Stimulated activated CD8-positive, alpha-beta memory T cell treated with anti-CD3 and anti-CD28 coated beads, Interleukin-4, amount 100 ng/mL, for 24 hours (primary cell): Measurements from ENCODE around the gene GPR17.

Source experiments
- DNase-seq: peaks from one replicate; pipeline ENCODE4 v3.0.0-alpha.2; 2020; ENCODE audit warnings: low read depth

GPR17 gene

DNA sequence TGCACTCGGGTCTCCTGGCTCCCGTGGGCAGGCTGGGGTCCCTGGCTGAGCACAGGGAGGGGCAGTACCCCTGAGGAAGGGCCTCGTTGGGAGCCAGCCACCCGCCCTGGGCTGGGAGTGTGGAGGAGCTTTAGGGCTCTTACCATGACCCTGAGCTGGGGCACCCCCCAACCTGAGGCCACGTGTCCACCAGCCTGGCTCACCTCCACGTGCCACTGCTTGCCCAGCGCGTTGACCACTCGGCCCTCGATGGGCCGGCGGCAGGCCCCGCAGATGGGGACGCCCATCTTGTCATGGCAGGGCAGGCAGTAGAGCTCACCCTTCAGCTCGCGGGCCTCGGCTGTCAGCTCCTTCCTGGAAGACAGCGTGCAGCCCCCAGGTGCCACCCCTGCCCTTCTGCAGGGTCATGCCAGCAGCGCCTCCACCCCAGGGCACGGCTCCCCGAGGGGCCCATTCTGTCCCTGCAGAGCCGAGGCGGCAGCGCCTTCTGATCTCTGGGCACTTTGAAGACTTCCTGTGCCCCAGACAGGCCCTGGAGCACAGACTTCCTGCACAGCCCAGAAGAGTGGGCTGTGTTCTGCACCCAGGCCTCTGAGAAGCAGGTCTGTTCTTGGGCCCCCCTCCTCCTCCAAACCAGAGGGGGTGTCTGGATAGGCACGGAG is 4.0 kb upstream of the GPR17 start:
- no peak for DNase-seq

GRCh38 chr2:127642706-127643438 is 3.1 kb upstream of the GPR17 start:
- no peak for DNase-seq

- no peak for DNase-seq
These were observed 2.4 kb upstream of the GPR17 start for GRCh38 chr2:127643439-127644065.

DNA sequence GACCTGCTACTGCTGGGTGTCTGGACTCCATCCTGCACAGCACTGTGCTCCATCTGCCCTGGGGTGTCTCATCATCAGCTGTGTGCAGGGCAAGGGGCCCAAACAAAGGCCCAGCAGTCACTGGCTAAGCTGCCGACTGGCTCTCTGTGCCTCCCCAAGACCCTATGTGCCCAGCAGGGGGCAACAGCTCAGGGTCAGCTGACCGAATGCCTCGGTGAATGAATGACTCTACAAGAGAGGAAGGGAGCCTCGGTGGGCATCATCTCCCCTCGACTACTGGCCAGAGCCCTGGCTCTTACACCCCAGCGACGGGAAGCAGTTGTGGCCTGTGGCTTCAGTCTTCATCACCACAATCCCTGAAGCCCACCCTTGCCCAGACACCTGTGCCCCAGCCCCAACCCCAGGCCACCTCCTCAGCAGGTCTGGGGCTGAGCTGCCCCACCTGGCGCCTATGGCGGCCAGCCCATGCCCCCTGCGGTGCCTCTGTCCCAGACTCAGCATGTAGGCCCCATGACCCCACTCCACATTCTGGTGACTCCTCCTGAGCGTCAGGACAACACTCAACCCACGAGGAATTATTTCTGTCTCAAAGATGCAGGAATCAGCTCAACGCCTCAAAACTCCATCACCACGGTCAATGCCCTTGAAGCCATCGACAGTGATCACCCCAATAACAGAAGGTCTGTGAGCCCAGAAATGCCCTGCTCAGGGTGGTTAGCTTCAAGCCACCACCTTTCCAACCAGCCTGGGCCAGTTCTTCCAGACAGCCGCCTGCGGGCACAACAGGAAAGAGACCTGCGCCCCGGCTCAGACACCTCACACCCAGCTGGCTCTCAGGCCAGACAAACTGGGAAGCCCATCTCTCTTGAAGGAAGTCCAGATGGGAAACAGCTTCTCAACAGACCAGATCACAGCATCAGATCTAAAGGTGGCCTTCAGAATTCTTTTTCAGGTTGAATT is 1.6 kb upstream of the GPR17 start:
- DNase-seq: no peak

- no peak for DNase-seq
These were observed 943 bp upstream of the GPR17 start for GRCh38 chr2:127645026-127645394.

DNA sequence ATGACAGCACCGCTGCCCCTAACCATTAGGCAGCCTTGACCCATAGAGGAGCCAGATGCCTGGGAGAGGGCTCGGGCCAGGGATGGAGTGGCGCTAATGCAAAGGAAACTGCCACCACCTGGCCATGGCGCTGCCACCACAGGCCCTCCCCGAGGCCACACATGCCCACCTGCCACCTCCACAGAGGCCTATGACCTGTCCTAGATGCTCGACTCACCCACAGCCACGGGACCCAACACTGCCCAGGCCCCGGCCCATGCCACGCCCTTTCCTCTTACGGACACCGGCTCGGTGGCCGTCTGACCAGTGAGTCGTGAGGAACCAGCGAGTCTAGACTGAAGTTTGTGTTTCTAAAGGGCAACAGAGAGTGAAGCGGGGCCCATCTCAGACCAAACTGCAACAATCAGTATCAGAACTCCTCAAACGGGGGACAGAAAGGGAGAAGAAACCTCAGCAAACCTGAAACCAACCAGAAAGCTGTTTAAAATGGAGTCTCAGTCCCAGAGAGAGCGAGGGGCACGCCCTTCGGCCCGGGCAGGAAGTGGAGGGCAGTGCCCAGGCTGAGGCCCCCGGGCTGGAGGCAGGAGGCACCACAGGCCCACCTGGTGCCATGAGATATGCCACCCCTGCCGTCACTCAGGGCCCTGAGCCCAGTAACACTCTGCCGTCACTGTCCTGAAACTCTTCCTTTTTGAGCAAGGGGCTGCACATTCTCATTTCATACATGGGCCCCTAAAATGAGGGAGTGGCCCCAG is 711 bp downstream of the GPR17 start:
- DNase-seq: no peak

GRCh38 chr2:127647242-127648190 is 1.6 kb downstream of the GPR17 start:
- no peak for DNase-seq

DNA sequence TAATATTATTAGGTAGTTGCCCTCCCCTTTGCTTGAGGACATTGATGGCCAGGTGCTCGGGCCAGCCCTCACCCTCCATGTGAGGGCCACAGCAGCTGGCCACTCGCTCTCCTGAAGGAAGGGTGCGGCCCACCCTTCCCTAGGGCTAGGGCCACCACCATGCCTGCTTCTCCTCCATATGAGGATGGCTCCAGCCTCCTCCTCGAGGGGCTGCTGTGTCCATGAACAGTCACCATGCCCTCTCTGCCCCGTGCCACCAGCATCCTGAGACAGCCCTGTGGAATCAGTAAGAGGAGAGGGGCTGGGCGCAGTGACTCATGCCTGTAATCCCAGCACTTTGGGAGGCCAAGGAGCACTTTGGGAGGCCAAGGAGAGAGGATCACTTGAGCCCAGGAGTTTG is 2.4 kb downstream of the GPR17 start:
- no peak for DNase-seq

DNA sequence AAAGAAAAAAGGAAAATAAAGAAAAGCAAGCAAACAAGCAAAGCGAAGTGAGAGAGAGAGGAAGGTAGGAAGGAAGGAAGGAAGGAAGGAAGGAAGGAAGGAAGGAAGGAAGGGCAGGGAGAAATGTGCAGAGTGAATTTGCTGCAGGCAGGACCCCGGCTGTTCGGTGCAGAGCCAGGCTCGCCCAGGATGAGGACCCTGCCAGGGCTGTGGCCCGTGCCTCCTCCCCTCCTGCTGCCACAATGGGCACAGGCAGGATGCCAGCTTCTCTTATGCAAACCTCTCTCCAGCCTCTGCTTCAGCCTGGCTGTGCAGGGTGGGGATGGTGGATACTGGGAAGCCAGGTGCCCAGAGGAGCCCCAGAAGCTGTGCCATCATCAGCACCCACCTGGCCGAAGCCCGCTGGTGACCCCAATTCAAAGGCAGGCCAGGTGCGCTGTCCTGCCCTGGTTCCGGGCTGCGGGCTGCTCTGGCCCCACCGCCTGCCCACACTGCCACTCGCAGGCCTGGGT is 3.2 kb downstream of the GPR17 start:
- DNase-seq: no peak

DNA sequence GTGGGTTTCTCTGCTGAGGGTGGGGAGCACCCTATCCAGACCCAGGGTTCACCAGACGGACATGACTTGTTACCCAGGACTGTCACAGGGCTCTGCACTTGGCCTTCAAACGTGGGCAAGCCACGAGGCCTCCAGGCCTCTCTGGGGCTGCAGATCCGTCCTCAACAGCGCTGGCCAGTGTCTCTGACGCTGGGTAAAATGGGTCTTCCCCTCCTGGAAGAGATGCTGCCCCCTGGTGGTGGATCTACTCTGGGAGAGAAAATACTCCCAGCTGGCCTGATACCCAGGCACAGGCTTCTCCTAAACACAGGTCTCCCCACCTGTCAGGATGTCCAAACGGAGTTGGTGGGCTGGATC is 3.7 kb downstream of the GPR17 start:
- peak; percentile 75 for DNase-seq

- DNase-seq: no peak
These were observed 4.3 kb downstream of the GPR17 start for GRCh38 chr2:127650041-127650784.

DNA sequence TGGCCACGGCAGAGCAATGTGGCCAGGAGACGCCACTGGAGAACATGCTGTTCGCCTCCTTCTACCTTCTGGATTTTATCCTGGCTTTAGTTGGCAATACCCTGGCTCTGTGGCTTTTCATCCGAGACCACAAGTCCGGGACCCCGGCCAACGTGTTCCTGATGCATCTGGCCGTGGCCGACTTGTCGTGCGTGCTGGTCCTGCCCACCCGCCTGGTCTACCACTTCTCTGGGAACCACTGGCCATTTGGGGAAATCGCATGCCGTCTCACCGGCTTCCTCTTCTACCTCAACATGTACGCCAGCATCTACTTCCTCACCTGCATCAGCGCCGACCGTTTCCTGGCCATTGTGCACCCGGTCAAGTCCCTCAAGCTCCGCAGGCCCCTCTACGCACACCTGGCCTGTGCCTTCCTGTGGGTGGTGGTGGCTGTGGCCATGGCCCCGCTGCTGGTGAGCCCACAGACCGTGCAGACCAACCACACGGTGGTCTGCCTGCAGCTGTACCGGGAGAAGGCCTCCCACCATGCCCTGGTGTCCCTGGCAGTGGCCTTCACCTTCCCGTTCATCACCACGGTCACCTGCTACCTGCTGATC is 4.9 kb downstream of the GPR17 start:
- no peak for DNase-seq

DNA sequence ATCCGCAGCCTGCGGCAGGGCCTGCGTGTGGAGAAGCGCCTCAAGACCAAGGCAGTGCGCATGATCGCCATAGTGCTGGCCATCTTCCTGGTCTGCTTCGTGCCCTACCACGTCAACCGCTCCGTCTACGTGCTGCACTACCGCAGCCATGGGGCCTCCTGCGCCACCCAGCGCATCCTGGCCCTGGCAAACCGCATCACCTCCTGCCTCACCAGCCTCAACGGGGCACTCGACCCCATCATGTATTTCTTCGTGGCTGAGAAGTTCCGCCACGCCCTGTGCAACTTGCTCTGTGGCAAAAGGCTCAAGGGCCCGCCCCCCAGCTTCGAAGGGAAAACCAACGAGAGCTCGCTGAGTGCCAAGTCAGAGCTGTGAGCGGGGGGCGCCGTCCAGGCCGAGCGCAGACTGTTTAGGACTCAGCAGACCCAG is 5.4 kb downstream of the GPR17 start:
- no peak for DNase-seq

DNA sequence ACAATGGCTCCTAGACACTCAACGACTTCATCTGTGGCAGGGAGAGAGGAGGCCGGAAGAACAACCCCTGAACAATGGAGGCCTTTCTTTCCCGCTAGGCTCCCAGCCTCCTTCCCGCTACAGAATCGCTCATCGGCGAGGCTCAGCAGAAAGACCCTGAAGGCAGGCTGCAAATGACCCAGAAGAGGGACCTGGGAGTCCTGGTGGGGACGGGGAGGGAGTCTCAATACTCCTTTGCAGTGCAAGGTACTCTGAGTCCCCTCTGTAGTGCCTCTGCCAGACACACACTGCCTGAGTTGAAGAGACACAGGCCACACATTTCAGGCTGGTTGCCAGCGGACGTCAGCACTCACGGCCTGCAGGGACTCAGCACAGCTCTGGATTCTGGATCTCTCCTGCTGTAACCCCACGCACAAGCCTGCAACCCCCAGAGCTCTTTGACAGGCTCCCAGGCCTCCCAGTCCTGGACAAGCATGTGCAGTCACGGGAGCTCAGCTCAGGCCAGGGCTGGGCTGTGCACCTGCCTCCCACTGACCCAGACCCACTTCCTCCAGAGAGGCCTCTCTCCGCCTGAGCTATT is 6.1 kb downstream of the GPR17 start:
- DNase-seq: no peak

- no peak for DNase-seq
These were observed 6.9 kb downstream of the GPR17 start for GRCh38 chr2:127652786-127653357.

- no peak for DNase-seq
These were observed 7.6 kb downstream of the GPR17 start for GRCh38 chr2:127653421-127654083.

DNA sequence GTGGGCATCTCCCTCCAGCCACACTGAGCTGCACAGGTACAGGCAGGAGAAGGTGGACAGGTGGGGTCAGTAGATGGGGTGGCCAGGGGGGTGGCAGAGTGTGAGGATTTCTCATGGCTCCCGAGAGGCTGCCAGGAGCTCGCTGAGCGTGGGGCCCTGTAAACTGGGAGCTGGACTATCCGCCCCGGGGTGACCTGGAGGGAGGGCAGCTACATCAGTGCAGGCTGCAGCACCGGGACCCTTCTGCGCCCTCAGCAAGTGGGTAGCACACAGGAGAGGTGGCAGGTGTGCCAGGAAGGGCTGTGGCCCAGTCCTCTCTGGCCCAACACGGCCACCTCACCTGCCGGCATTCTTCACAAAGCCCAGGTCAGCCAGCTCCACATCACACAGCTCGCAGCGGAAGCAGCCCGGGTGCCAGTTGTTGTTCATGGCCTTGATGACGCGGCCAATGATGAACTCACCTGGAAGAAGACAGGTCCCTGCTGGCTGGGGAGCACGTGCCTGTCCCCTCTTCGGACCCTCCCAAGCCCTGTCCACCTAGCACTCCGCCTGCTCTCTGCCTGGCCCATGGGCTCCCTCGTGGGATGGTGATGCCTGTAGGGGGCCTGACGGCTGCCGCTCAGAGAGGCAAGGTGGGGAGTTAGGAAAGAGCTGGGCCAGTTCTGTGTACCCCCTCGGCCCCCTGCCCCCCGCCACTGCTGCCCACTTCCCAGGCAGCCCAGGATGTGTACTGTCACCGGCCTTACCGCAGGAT is 8.3 kb downstream of the GPR17 start:
- DNase-seq: no peak
